GM19240 (cell line): ENCODE measurements around the gene TBC1D4.
A peak's percentile ranks its signal among the peaks of the same experiment; 100 is the strongest.
"Not testable (repeated sequence)": the region's sequence is repeated elsewhere in the genome, so short reads cannot be mapped to it uniquely, and the experiment has no call there.

Experiments
- DNase-seq: peaks from one replicate; pipeline ENCODE4 v3.0.0; 2011; ENCODE audit warnings: low spot score; ENCODE audit not compliant: insufficient read length

The TBC1D4 gene

GRCh38 chr13:75363371-75363770 is 118.6 kb downstream of the TBC1D4 start:
- DNase-seq = no peak

- no peak for DNase-seq
Observed at GRCh38 chr13:75362026-75362425, 119.9 kb downstream of the TBC1D4 start.

- DNase-seq = no peak
Observed at GRCh38 chr13:75360170-75360569, 121.8 kb downstream of the TBC1D4 start.

- DNase-seq = no peak
Observed at GRCh38 chr13:75359266-75359665, 122.7 kb downstream of the TBC1D4 start.

GRCh38 chr13:75357576-75358289 is 124.2 kb downstream of the TBC1D4 start:
- DNase-seq = peak; percentile 53

- DNase-seq = no peak
Observed at GRCh38 chr13:75356421-75356820, 125.5 kb downstream of the TBC1D4 start.

GRCh38 chr13:75355609-75356008 is 126.4 kb downstream of the TBC1D4 start:
- DNase-seq = no peak

GRCh38 chr13:75353781-75354193 is 128.2 kb downstream of the TBC1D4 start:
- no peak for DNase-seq

- DNase-seq = no peak
Observed at GRCh38 chr13:75352641-75353327, 129.2 kb downstream of the TBC1D4 start.

GRCh38 chr13:75351538-75351937 is 130.4 kb downstream of the TBC1D4 start:
- not testable (repeated sequence) for DNase-seq

GRCh38 chr13:75347925-75348324 is 134.0 kb downstream of the TBC1D4 start:
- no peak for DNase-seq

- DNase-seq = no peak
Observed at GRCh38 chr13:75347457-75347856, 134.5 kb downstream of the TBC1D4 start.

GRCh38 chr13:75345193-75345592 is 136.8 kb downstream of the TBC1D4 start:
- no peak for DNase-seq

GRCh38 chr13:75341028-75341427 is 140.9 kb downstream of the TBC1D4 start:
- DNase-seq = no peak

GRCh38 chr13:75339635-75340374 is 142.2 kb downstream of the TBC1D4 start:
- DNase-seq = no peak

GRCh38 chr13:75334634-75335447 is 147.1 kb downstream of the TBC1D4 start:
- DNase-seq = no peak

- DNase-seq = no peak
Observed at GRCh38 chr13:75333103-75333502, 148.9 kb downstream of the TBC1D4 start.

- no peak for DNase-seq
Observed at GRCh38 chr13:75331792-75332349, 150.1 kb downstream of the TBC1D4 start.

- no peak for DNase-seq
Observed at GRCh38 chr13:75330770-75331169, 151.2 kb downstream of the TBC1D4 start.

- no peak for DNase-seq
Observed at GRCh38 chr13:75329723-75330122, 152.2 kb downstream of the TBC1D4 start.

- no peak for DNase-seq
Observed at GRCh38 chr13:75329097-75329496, 152.9 kb downstream of the TBC1D4 start.
